IMR-90 (cell line): Measurements from ENCODE around the gene TEX22. TPM values are rescaled to one million over a fixed set of nuclear protein-coding genes. Genes with fewer than 3 reads are reported as not detected.

Source experiments
- ATAC-seq: fragments of 200-7000 bp; cut with Tn5 transposase; 2 replicates; pipeline ENCODE4 v1.9.1; 2020; ENCODE audit warnings: low read depth, mild to moderate bottlenecking, moderate library complexity
- BruUV-seq: library from RNA; stranded (reverse); fragments of 400-500 nt; replicated peaks from 2 replicates; lab custom pipeline; 2021; lab: Mats Ljungman, UMichigan
- CTCF ChIA-PET: fragments of 300-600 bp; formaldehyde crosslinking; extraction: SDS; loops from one replicate; lab custom pipeline; 2021; ENCODE audit warnings: antibody characterized with exemption; lab: Yijun Ruan, JAX
- POLR2A ChIA-PET: fragments of 300-600 bp; sonication (Branson Sonifier 250); formaldehyde crosslinking; loops from one replicate; lab custom pipeline; 2022; ENCODE audit warnings: antibody characterized with exemption; ENCODE audit not compliant: unreplicated experiment; lab: Charles Lee
- DNase-seq: peaks from one replicate; pipeline ENCODE4 v3.0.0; 2013
- H2AFZ ChIP-seq: replicated peaks from 2 replicates; pipeline ENCODE3; 2013; ENCODE audit warnings: low read length, mild to moderate bottlenecking; ENCODE audit not compliant: poor library complexity
- H2AK5ac ChIP-seq: 2 replicates; pipeline ENCODE4 v1.6.1; 2013; ENCODE audit warnings: low read depth, low read length, inconsistent platforms
- H2AK9ac ChIP-seq: replicated peaks from 2 replicates; pipeline ENCODE3; 2013; ENCODE audit warnings: mild to moderate bottlenecking, low read depth, low read length, moderate library complexity; ENCODE audit not compliant: poor library complexity
- H2BK120ac ChIP-seq: 2 replicates; pipeline ENCODE4 v1.6.1; 2013; ENCODE audit warnings: low read depth, low read length, inconsistent platforms
- H2BK15ac ChIP-seq: 3 replicates; pipeline ENCODE4 v1.6.1; 2013; ENCODE audit warnings: low read depth, low read length, inconsistent platforms
- H2BK20ac ChIP-seq: 2 replicates; pipeline ENCODE4 v1.6.1; 2013; ENCODE audit warnings: low read depth, mild to moderate bottlenecking, inconsistent platforms, low read length, moderate library complexity
- H2BK5ac ChIP-seq: 2 replicates; pipeline ENCODE4 v1.6.1; 2013; ENCODE audit warnings: mild to moderate bottlenecking, low read depth, low read length, inconsistent platforms; ENCODE audit not compliant: poor library complexity, severe bottlenecking
- H3K14ac ChIP-seq: replicated peaks from 2 replicates; pipeline ENCODE4 v1.6.1; 2013; ENCODE audit warnings: low read depth, low read length, inconsistent platforms
- H3K18ac ChIP-seq: 2 replicates; pipeline ENCODE4 v1.6.1; 2013; ENCODE audit warnings: low read depth, low read length, control low read depth
- H3K23ac ChIP-seq: 2 replicates; pipeline ENCODE4 v1.6.1; 2013; ENCODE audit warnings: low read depth, low read length, inconsistent platforms
- H3K27ac ChIP-seq: 2 replicates; pipeline ENCODE4 v1.5.1; 2013; ENCODE audit warnings: mild to moderate bottlenecking, control low read depth, low read length; ENCODE audit not compliant: insufficient read depth
- H3K27me3 ChIP-seq: 2 replicates; pipeline ENCODE4 v1.6.1; 2013; ENCODE audit warnings: low read length; ENCODE audit not compliant: control insufficient read depth, insufficient read depth
- H3K36me3 ChIP-seq: 2 replicates; pipeline ENCODE4 v1.6.1; 2013; ENCODE audit warnings: low read length, mixed read lengths; ENCODE audit not compliant: control insufficient read depth, insufficient read depth
- H3K4ac ChIP-seq: 2 replicates; pipeline ENCODE4 v1.6.1; 2013; ENCODE audit warnings: low read depth, low read length, inconsistent platforms
- H3K4me1 ChIP-seq: 2 replicates; pipeline ENCODE4 v1.6.1; 2013; ENCODE audit warnings: low read length, mixed read lengths; ENCODE audit not compliant: control insufficient read depth, insufficient read depth
- H3K4me2 ChIP-seq: 2 replicates; pipeline ENCODE4 v1.6.1; 2013; ENCODE audit warnings: low read depth, mild to moderate bottlenecking, control low read depth, low read length, moderate library complexity
- H3K4me3 ChIP-seq: 2 replicates; pipeline ENCODE4 v1.5.1; 2013; ENCODE audit warnings: low read depth, mild to moderate bottlenecking, control low read depth, low read length, moderate library complexity; ENCODE audit not compliant: insufficient read depth
- H3K56ac ChIP-seq: 2 replicates; pipeline ENCODE4 v1.6.1; 2013; ENCODE audit warnings: low read length, inconsistent platforms; ENCODE audit not compliant: insufficient read depth; ENCODE audit errors: extremely low read depth
- H3K79me1 ChIP-seq, 2 experiments: 2 replicates each; pipeline ENCODE4 v1.6.1; 2013; ENCODE audit warnings: low read length in 2 of 2, inconsistent platforms in 1 of 2, low read depth in 1 of 2
- H3K9ac ChIP-seq: 2 replicates; pipeline ENCODE4 v1.6.1; 2013; ENCODE audit warnings: low read depth, low read length, control low read depth
- H3K9me1 ChIP-seq: 2 replicates; pipeline ENCODE4 v1.6.1; 2013; ENCODE audit warnings: low read length, inconsistent platforms; ENCODE audit not compliant: insufficient read depth
- H3K9me3 ChIP-seq: 2 replicates; pipeline ENCODE4 v1.6.1; 2013; ENCODE audit warnings: low read length; ENCODE audit not compliant: control insufficient read depth, insufficient read depth
- H4K20me1 ChIP-seq: 2 replicates; pipeline ENCODE4 v1.6.1; 2013; ENCODE audit warnings: low read length, inconsistent platforms; ENCODE audit not compliant: insufficient read depth
- H4K5ac ChIP-seq: 2 replicates; pipeline ENCODE4 v1.6.1; 2013; ENCODE audit warnings: mild to moderate bottlenecking, low read depth, low read length, control low read depth
- H4K8ac ChIP-seq, 2 experiments: 2 replicates each; pipeline ENCODE4 v1.6.1; 2013; ENCODE audit warnings: low read depth in 2 of 2, low read length in 2 of 2, control low read depth in 1 of 2, inconsistent platforms in 1 of 2
- H4K91ac ChIP-seq: 2 replicates; pipeline ENCODE4 v1.6.1; 2013; ENCODE audit warnings: low read depth, low read length, inconsistent platforms; ENCODE audit not compliant: insufficient read depth
- CEBPB ChIP-seq: IDR thresholded peaks from 2 replicates; pipeline ENCODE4 v1.6.1; 2012; ENCODE audit warnings: low read depth, low read length, improper control_type of control experiment
- MAFK ChIP-seq: IDR thresholded peaks from 2 replicates; pipeline ENCODE4 v1.6.1; 2012; ENCODE audit warnings: low read depth, low read length, improper control_type of control experiment
- RCOR1 ChIP-seq: IDR thresholded peaks from 2 replicates; pipeline ENCODE4 v1.6.1; 2012; ENCODE audit warnings: mild to moderate bottlenecking, low read length, improper control_type of control experiment; ENCODE audit not compliant: insufficient replicate concordance
- USF2 ChIP-seq: fragments of 150-350 bp; IDR thresholded peaks from 2 replicates; pipeline ENCODE4 v1.6.1; 2017; ENCODE audit warnings: mild to moderate bottlenecking, antibody characterized with exemption, low read length, low read depth
- WGBS, 2 experiments: methylation state at CpG; one replicate each; pipeline versions ENCODE4 v1.1.5 to v1.1.7; 2013; ENCODE audit warnings: missing lambda C conversion rate in 2 of 2; ENCODE audit not compliant: insufficient read length in 1 of 2; ENCODE audit errors: extremely low coverage in 2 of 2; 5-methylcytosine and 5-hydroxymethylcytosine counted together
- dilution Hi-C: fragments of 300-500 bp; cut with HindIII; formaldehyde crosslinking; loops from one replicate; pipeline ENCODE4 v1.14.3; 2018; ENCODE audit warnings: low sequenced_read_pairs; ENCODE audit not compliant: unreplicated experiment
- in situ Hi-C: fragments of 300-500 bp; cut with MboI; formaldehyde crosslinking; loops from 3 replicates; pipeline ENCODE4 v1.14.3; 2019; ENCODE audit warnings: low sequenced_read_pairs, inconsistent platforms, mixed read lengths
- intact Hi-C: fragments of 100-400 bp; cut with micrococcal nuclease; formaldehyde crosslinking; loops from 2 replicates; pipeline ENCODE4 v1.10.0; 2022
- polyA plus RNA-seq, 3 experiments: library from polyadenylated mRNA; depleted of rRNA; stranded (reverse); fragments of >200 nt; gene quantifications; 2 replicates each; pipeline ENCODE4 v1.2.3, GENCODE V29; 2012; ENCODE audit warnings: low replicate concordance in 1 of 3
- total RNA-seq: library from RNA; depleted of rRNA; stranded (reverse); fragments of >200 nt; gene quantifications from 2 replicates; pipeline ENCODE4 v1.2.3, GENCODE V29; 2012

The TEX22 gene
- total and polyA plus RNA-seq, 2 of the 4 experiments (the other 2 are of a cell fraction) = 0.10 to 0.18 TPM

GRCh38 chr14:105389534-105389933 lies 8.8 kb upstream of the TEX22 start:
- Histone ChIP-seq H3K4me3 (no peak overlapping the region), H3K36me3 (peaks cover 17% of the 10 kb centered on the region; the same call in 1 of the 2 replicates), H3K4me2 (no peak overlapping the region), H3K56ac (no peak overlapping the region), H2AK5ac (no peak overlapping the region), H4K5ac (no peak overlapping the region), H3K9ac (no peak overlapping the region), H3K14ac (no peak overlapping the region), H2BK20ac (no peak overlapping the region), H2BK15ac (no peak overlapping the region), H3K4me1 (no peaks in the 10 kb centered on the region), H4K91ac (no peak overlapping the region), H2AFZ (no peak overlapping the region), H3K79me1 (no peaks in the 10 kb centered on the region), H2AK9ac (no peak overlapping the region), H2BK120ac (no peak overlapping the region), H3K27ac (no peak overlapping the region), H4K8ac (no peak overlapping the region), H3K9me3 (no peaks in the 10 kb centered on the region), H2BK5ac (no peak overlapping the region), H3K27me3 (no peaks in the 10 kb centered on the region), H4K20me1 (no peaks in the 10 kb centered on the region), H3K9me1 (no peaks in the 10 kb centered on the region), H3K23ac (no peak overlapping the region), H3K4ac (no peak overlapping the region), H3K18ac (no peak overlapping the region)
- dilution Hi-C loops = no loop called here
- WGBS, 2 experiments = 92% methylated on average over 7 of the region's 12 CpGs; no CpG with 5 or more reads in 1 of the 2 experiments
- TF ChIP-seq RCOR1 = no peak
- no peak for TF ChIP-seq CEBPB
- TF ChIP-seq USF2 = no peak
- TF ChIP-seq MAFK = no peak
- DNase-seq (no peak), ATAC-seq (no peak)
- BruUV-seq = no TSS peak
- POLR2A ChIA-PET = no interaction called here
- CTCF ChIA-PET = interaction anchor here (0.9 kb wide), 1 partner anchor 100 kb away, joined by 4 read pairs; no protein-coding TSS in a partner anchor
- in situ Hi-C loops = no loop called here
- intact Hi-C loops = no loop called here
